Stimulated activated naive B cell treated with anti-CD40 and anti-IgM and Interleukin-4, amounts not matched to agents 10 μg/mL and 1 μg/mL and 100 μg/mL, for 72 hours (primary cell): Measurements from ENCODE around the gene FAM110A.

ENCODE experiments used
- ATAC-seq, 2 donors: fragments of 150-1000 bp; cut with Tn5 transposase; replicated peaks; 2 replicates each; pipeline ENCODE4 v1.10.0; 2021; ENCODE audit warnings: moderate library complexity in 1 of 2
- DNase-seq: peaks from one replicate; pipeline ENCODE4 v3.0.0; 2021
- H3K27ac Mint-ChIP-seq: one replicate; pipeline ENCODE4 v1.8.0; 2022; ENCODE audit warnings: mild to moderate bottlenecking, mixed read lengths
- H3K27me3 Mint-ChIP-seq, 2 donors: one replicate each; pipeline ENCODE4 v1.8.0; 2022; ENCODE audit warnings: mixed read lengths in 2 of 2
- H3K36me3 Mint-ChIP-seq, 2 donors: one replicate each; pipeline ENCODE4 v1.8.0; 2022; ENCODE audit warnings: mixed read lengths in 2 of 2, mild to moderate bottlenecking in 1 of 2
- H3K4me1 Mint-ChIP-seq, 2 donors: one replicate each; pipeline ENCODE4 v1.8.0; 2022; ENCODE audit warnings: mixed read lengths in 2 of 2, mild to moderate bottlenecking in 1 of 2
- H3K4me3 Mint-ChIP-seq, 2 donors: one replicate each; pipeline ENCODE4 v1.8.0; 2022; ENCODE audit warnings: mild to moderate bottlenecking in 2 of 2, mixed read lengths in 2 of 2, moderate library complexity in 1 of 2
- H3K9me3 Mint-ChIP-seq, 2 donors: one replicate each; pipeline ENCODE4 v1.8.0; 2022; ENCODE audit warnings: mixed read lengths in 2 of 2, mild to moderate bottlenecking in 1 of 2

Gene FAM110A

DNA sequence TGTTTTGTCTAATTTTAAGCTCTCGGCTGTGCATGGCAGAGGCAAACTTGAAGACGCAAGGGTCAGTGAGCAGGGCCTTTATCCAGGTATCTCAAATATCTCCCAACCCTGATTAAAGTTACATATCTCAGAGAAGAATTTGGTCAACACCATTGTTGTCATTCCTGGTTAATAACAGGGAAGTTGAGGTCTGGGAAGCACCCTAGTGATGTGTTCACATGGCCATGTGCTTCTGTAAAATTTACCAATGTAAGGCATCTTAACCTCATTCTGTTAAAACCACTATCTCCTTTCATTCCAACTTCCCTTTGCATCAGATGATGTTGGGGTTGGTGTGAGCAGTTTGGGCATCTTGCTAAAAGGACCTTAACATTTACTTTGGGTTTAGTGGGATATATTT is 4.0 kb upstream of the FAM110A start:
- no peak for DNase-seq
- H3K27me3 Mint-ChIP-seq = no peaks in the 10 kb centered on the region
- H3K27ac Mint-ChIP-seq = no peak overlapping the region
- no peak for ATAC-seq
- no peaks in the 10 kb centered on the region for H3K9me3 Mint-ChIP-seq
- no peak overlapping the region for H3K4me3 Mint-ChIP-seq
- peaks cover 17 to 30% of the 10 kb centered on the region in 2 donors for H3K4me1 Mint-ChIP-seq
- no peaks in the 10 kb centered on the region for H3K36me3 Mint-ChIP-seq

DNA sequence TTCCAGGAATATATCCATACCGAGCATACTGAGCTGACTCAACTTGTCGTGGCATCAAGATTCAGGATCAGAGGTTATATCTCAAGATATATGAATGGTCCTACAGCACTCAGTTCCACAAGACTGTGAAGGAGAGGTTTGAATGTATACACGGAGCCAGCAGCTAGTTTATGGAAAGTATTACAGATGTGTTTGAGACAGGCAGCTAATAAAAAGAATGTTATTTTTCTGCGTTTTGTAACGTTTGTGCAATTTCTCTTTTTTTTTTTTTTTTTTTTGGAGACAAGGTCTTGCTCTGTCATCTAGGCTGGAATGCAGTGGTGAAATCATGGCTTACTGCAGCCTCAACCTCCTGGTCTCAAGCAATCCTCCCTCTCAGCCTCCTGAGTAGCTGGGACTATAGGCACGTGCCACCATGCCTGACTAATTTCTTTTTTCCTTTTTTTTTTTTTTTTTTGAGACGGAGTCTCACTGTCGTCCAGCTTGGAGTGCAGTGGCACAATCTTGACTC is 3.4 kb upstream of the FAM110A start:
- Mint-ChIP-seq H3K9me3 (no peaks in the 10 kb centered on the region), H3K27me3 (no peaks in the 10 kb centered on the region), H3K4me3 (no peak overlapping the region), H3K27ac (no peak overlapping the region), H3K36me3 (no peaks in the 10 kb centered on the region), H3K4me1 (peaks cover 20 to 32% of the 10 kb centered on the region in 2 donors)
- DNase-seq = no peak
- ATAC-seq = no peak

DNA sequence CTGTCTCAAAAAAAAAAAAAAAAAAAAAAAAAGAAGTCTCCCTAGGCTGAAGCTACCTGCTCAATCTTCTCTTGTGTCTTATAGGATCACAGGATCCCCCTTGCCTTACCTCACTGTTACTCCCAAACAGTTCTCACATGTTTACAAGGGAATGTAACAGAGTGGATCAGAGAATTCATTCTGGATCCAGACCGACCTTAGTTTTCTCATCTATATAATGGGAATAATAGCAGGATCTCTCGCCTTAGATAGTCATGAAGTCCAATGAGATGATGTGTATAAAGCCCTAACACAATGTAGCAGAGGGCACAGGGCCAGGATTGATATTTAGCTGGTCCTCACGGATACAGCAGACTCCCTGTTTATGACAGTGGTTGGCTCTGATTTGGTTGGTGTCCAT is 2.3 kb upstream of the FAM110A start:
- H3K27me3 Mint-ChIP-seq = no peaks in the 10 kb centered on the region
- peaks cover 19 to 32% of the 10 kb centered on the region in 2 donors for H3K4me1 Mint-ChIP-seq
- DNase-seq = no peak
- H3K9me3 Mint-ChIP-seq = no peaks in the 10 kb centered on the region
- no peak overlapping the region for H3K27ac Mint-ChIP-seq
- H3K4me3 Mint-ChIP-seq = no peak overlapping the region
- no peak for ATAC-seq
- no peaks in the 10 kb centered on the region for H3K36me3 Mint-ChIP-seq

DNA sequence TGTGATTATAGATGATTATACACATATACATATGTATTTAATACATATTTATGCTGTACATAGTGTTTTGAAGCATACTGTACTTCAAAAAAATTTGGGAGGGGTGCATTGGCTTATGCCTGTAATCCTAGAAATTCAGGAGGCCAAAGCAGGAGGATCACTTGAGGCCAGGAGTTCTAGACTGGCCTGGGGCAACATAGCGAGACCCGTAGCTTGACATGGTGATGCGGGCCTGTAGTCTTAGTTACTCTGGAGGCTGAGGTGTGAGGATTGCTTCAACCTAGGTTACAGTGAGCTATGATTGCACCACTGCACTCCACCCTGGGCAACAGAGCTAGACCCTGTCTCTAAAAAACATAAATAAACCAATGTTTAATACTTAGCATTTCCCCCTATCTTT is 1.6 kb upstream of the FAM110A start:
- H3K4me1 Mint-ChIP-seq = peaks cover 23 to 39% of the 10 kb centered on the region in 2 donors
- no peak for ATAC-seq
- no peaks in the 10 kb centered on the region for H3K36me3 Mint-ChIP-seq
- DNase-seq = no peak
- no peaks in the 10 kb centered on the region for H3K9me3 Mint-ChIP-seq
- no peak overlapping the region for H3K4me3 Mint-ChIP-seq
- no peaks in the 10 kb centered on the region for H3K27me3 Mint-ChIP-seq
- no peak overlapping the region for H3K27ac Mint-ChIP-seq

DNA sequence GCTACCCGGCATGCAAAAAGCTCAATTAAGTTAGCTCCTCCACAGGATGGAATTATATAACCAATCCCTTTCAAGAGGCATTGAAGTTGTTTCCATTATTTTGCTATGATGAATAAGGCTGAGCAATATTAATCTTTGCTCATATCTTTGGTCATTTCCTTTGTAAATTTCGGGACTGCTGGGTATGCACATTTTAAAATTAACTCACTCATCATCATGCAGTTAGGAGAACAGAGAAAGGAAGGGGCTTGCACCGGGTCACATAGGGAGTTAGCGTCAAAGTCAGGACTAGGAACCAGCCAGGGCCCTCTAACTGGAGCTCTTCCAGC is 430 bp upstream of the FAM110A start:
- peaks cover 28 to 46% of the 10 kb centered on the region in 2 donors for H3K4me1 Mint-ChIP-seq
- H3K4me3 Mint-ChIP-seq = peak overlapping the region; percentile 94 to 97
- no peaks in the 10 kb centered on the region for H3K27me3 Mint-ChIP-seq
- DNase-seq (no peak), ATAC-seq (peak; percentile 33 to 38)
- peaks cover under 1 to 3% of the 10 kb centered on the region in 2 donors for H3K9me3 Mint-ChIP-seq
- peak overlapping the region; percentile 94 for H3K27ac Mint-ChIP-seq
- peaks cover 0 to 6% of the 10 kb centered on the region in 2 donors for H3K36me3 Mint-ChIP-seq

DNA sequence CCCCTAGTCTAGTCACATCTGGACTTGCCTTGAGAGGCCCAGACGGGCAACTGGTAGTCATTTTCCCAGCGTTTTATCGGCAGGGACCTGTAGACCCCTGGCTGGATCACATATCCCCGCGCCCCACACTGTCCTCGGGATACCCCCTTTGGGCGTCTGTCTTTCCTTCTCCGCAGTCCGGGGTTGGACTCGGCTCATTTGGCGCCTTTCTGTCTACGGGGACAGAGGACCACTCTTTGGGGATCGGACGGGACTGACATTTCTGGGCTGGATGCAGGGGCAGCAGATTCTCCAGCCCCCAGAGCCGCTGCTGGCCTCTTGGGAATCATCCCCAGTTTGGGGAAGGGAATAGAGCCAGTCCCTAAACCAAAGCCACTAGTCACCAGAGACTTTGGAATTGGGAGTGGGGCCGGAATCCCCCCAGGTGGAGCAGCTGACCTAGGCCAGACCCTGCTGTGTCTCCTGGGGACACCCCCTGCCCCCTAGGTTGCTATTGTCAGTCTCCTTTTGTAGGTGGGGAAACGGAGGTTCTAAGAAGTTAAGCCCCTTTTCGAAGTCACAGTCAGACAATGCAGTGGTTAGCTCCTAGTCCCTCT is 734 bp downstream of the FAM110A start:
- Mint-ChIP-seq H3K27ac (peak overlapping the region; percentile 94), H3K4me1 (peaks cover 32 to 46% of the 10 kb centered on the region in 2 donors), H3K36me3 (peaks cover 4 to 11% of the 10 kb centered on the region in 2 donors), H3K27me3 (no peaks in the 10 kb centered on the region), H3K4me3 (peak overlapping the region; percentile 94 to 97), H3K9me3 (peaks cover 5% of the 10 kb centered on the region in 2 donors)
- DNase-seq (no peak), ATAC-seq (no peak)

DNA sequence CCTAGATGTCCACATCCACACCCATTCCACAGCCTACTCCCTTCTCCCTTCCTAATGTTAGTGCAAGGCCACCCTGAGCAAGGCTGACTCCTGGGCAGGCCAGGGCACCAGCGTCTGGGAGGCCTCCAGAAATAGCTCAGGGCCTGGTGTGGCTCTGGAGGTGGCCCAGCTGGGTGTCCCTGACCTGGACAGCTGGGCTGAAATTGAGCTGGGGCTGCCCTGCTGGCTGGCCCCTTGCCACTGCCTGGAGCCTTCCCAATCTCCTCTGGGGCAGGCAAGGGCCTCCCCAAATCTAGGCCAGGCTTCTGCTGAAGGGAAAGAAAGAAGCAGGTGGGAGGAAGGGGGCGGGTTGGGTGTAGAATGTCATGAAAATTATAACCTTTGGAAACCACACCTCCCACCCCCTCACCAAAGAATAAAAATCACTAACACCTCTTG is 2.1 kb downstream of the FAM110A start:
- H3K27ac Mint-ChIP-seq = no peak overlapping the region
- ATAC-seq = no peak

DNA sequence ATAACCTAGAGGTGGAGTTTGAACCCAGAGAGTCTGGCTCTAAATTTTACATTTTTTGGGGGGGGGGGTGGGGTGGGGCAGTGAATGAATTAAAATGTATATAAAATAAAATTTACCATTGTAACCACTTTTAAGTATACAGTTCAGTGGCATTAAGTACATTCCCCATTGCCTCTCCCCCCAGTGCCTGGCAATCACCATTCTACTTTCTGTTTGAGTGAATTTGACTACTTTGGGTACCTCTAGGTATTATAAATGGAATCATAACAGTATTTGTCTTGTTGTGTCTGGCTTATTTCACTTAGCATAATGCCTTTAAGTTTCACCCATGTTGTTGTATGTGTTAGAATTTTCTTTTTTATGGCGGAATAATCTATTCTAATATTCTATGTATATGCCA is 2.7 kb downstream of the FAM110A start:
- Mint-ChIP-seq H3K27me3 (no peaks in the 10 kb centered on the region), H3K36me3 (peaks cover 4 to 14% of the 10 kb centered on the region in 2 donors), H3K4me3 (peak overlapping the region in 1 of 2 donors; percentile 14), H3K4me1 (peaks cover 34 to 46% of the 10 kb centered on the region in 2 donors), H3K27ac (peak overlapping the region; percentile 68), H3K9me3 (peaks cover 5% of the 10 kb centered on the region in 2 donors)
- no peak for ATAC-seq
- DNase-seq = no peak

More for the DNA sequence above, 2.1 kb downstream of the FAM110A start:
- DNase-seq = no peak
- Mint-ChIP-seq H3K36me3 (peaks cover 4 to 14% of the 10 kb centered on the region in 2 donors), H3K4me3 (peak overlapping the region; percentile 49 to 61), H3K9me3 (peaks cover 5% of the 10 kb centered on the region in 2 donors), H3K27me3 (no peaks in the 10 kb centered on the region), H3K4me1 (peaks cover 34 to 46% of the 10 kb centered on the region in 2 donors)

DNA sequence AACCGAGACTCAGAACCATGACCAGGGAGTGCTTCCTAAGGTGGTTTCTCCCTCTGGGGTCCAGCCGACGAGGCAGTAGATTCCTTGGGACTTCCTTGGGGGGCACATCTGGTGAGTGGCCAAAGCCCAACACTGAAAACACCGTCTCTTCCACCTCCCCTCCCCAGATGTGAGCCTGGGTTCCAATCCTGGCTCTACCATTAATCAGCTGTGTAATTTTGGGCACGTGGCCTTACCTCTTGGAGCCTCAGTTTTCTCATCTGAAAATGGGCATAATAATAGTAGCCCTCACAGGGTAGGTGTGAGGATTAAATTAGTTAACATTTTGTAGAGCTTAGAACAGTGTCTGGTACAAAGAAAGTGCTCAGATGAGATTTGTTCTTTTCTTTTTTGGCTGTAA is 5.5 kb downstream of the FAM110A start:
- Mint-ChIP-seq H3K4me3 (no peak overlapping the region), H3K9me3 (peaks cover 5% of the 10 kb centered on the region in 2 donors), H3K36me3 (peaks cover 4 to 14% of the 10 kb centered on the region in 2 donors), H3K27ac (no peak overlapping the region), H3K4me1 (peaks cover 31 to 48% of the 10 kb centered on the region in 2 donors), H3K27me3 (peaks cover 4 to 5% of the 10 kb centered on the region in 2 donors)
- ATAC-seq (no peak), DNase-seq (no peak)

DNA sequence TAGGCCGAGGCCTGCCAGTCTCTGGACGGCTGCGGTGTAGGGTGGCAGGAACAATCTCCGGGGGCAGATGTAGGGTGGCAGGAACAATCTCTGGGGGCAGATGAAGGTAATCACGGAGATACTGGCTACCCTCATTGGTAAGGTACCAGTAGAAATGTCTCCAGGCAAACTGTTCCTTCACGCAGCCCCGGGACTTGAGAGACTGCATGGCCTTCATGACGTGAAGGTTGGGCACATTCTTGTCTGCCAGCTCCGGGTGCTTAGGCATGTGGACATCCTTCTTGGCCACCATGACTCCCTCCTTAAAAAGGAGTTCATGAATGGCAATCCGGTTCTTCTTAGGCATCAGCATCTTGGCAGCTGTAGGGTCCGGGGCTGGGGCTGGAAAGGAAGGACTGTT is 6.1 kb downstream of the FAM110A start:
- no peak for DNase-seq
- Mint-ChIP-seq H3K36me3 (peaks cover 4 to 14% of the 10 kb centered on the region in 2 donors), H3K9me3 (peaks cover 5% of the 10 kb centered on the region in 2 donors), H3K27ac (no peak overlapping the region), H3K4me1 (peaks cover 29 to 48% of the 10 kb centered on the region in 2 donors), H3K27me3 (peaks cover 4 to 5% of the 10 kb centered on the region in 2 donors), H3K4me3 (peak overlapping the region in 1 of 2 donors; percentile 40)
- ATAC-seq = no peak

DNA sequence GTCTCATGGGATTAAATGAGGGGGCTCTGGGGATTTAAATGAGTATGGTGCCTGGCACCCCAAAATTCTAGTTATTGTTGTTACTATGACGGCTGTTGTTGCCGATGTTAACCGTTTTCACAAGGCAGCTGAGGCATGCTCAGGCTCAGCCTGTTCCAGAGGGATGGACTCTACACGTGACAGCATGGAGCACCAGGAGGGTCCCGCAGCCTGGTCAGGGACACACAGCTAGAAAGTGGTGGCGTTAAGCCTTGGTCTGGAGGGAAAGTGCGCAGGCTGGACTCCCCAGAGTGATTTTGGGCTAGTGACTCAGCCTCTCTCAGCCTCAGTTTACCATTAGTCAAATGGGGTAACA is 7.0 kb downstream of the FAM110A start:
- H3K9me3 Mint-ChIP-seq = peaks cover 5% of the 10 kb centered on the region in 2 donors
- no peak for ATAC-seq
- H3K27me3 Mint-ChIP-seq = peaks cover 4 to 5% of the 10 kb centered on the region in 2 donors
- H3K27ac Mint-ChIP-seq = no peak overlapping the region
- H3K36me3 Mint-ChIP-seq = peaks cover 4 to 14% of the 10 kb centered on the region in 2 donors
- H3K4me1 Mint-ChIP-seq = peaks cover 23 to 48% of the 10 kb centered on the region in 2 donors
- no peak for DNase-seq
- H3K4me3 Mint-ChIP-seq = peak overlapping the region; percentile 63 to 78

DNA sequence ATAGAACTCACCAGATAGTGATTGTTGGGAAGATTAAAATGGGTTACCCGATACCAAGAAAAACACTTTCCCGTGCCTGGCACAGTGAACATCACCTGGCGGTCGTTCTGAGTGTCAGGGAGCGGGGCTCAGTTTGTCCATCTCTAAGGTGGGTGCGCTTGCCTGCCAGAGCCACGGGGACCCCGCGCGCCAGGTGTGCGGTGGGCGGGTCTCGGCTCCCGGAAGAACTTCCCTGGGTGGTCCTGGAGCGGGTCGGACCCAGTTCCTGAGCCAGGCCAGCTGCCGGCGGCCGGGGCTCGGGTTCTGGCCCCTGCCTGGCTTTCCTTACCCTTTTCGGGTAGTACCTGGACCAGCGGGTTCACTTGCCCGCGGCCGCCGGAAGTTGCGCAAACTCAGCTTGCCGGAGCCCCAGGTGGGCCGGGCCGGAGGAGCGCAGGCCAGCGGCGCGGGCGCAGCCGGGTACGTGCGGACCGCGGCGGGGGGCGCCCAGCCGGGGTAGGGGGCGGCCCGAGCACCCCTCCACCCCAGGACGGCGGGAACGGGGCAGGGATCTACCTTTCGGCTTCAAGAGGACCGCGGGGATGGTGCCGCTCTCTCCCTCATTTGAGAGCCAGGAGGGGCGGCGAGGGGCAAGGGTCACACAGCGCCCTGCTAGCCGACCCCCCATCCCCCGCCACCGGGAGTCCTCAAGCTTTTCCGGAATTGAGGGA is 7.5 kb downstream of the FAM110A start:
- Mint-ChIP-seq H3K4me1 (peaks cover 25 to 49% of the 10 kb centered on the region in 2 donors), H3K27ac (no peak overlapping the region), H3K9me3 (peaks cover 5% of the 10 kb centered on the region in 2 donors), H3K36me3 (peaks cover 4 to 15% of the 10 kb centered on the region in 2 donors), H3K4me3 (peak overlapping the region; percentile 73 to 78), H3K27me3 (peaks cover 4 to 5% of the 10 kb centered on the region in 2 donors)
- ATAC-seq (no peak), DNase-seq (no peak)

DNA sequence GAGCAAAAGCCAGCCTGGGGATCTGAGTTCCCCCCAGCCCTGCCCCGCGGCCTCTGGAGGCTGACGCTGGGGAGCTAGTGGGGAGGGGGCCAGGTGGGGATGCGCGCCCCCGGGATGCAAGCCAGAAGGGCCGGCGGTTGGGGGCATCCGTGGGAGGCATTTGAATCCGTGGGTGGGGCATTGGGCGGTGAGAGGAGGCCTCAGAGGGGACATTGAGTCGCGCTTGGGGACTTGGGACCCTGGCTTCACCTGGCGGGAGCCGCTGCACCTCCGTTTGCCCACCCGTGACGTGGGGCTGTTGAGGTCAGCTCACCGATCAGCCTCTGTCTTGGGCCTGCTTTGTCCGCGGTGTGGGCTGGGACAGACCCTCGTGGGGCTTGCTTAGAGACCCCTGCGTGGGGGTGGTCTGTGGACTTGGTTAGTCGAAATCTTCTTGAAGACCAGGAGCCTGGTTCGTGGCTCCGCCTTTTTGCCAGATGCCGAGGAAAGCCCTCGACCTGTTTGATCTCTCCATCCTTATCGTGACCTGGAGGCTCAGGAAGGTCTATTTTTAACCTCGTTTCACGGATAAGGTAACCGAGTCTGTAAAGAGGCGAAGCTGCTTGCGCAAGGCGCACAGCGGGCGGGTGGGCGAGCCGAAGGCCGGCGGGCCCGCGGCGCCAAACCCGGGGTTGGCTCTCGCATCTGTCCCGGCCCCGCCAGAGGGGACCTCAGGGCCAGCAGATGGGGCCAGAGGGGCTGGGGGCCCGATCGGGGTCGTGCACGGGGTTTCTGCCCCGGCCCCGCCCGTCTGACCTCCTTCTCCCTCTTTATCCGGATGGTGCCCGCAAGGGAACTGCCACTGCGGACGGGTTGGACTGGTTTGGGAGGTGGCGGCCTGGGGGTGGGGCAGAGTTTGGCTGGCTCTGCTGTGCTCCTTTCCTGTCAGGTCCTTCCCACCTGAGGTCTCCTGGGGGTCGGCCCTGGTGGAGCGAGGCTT is 8.3 kb downstream of the FAM110A start:
- Mint-ChIP-seq H3K9me3 (peaks cover 5% of the 10 kb centered on the region in 2 donors), H3K4me3 (peak overlapping the region; percentile 73 to 78), H3K27me3 (peaks cover 4 to 5% of the 10 kb centered on the region in 2 donors), H3K27ac (peak overlapping the region; percentile 65), H3K36me3 (peaks cover 4 to 20% of the 10 kb centered on the region in 2 donors), H3K4me1 (peaks cover 28 to 49% of the 10 kb centered on the region in 2 donors)
- no peak for DNase-seq
- ATAC-seq = no peak

DNA sequence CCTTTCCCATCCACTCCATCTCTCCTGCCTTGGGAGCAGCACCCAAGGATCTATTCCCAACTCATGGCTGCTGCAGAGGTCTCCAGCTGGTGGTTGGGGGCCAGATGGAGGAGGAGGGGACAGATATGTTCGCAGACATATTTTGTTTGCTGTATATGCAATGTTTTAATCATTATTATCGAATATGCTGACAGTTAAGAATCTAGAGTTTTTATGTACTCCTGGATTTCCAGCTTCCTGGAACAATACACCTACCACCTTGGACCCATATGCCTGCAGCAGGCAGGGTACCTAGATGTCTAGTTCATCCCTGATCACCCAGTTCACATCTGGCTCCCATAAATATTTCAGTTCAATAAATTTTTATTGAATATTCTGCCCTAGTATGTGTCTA is 9.0 kb downstream of the FAM110A start:
- Mint-ChIP-seq H3K27me3 (peaks cover 4 to 5% of the 10 kb centered on the region in 2 donors), H3K36me3 (peaks cover 4 to 20% of the 10 kb centered on the region in 2 donors), H3K9me3 (peaks cover 3 to 5% of the 10 kb centered on the region in 2 donors), H3K4me1 (peaks cover 31 to 50% of the 10 kb centered on the region in 2 donors), H3K27ac (no peak overlapping the region), H3K4me3 (no peak overlapping the region)
- DNase-seq = no peak
- ATAC-seq = no peak
